ENCODE measurements around the gene ARHGAP26. TPM values are rescaled to one million over a fixed set of nuclear protein-coding genes. Genes with fewer than 3 reads are reported as not detected.
"Not testable (repeated sequence)": the region's sequence is repeated elsewhere in the genome, so short reads cannot be mapped to it uniquely, and the experiment has no call there.

Gene ARHGAP26
- polyA plus RNA-seq, 1 donor: 14.7 TPM

DNA sequence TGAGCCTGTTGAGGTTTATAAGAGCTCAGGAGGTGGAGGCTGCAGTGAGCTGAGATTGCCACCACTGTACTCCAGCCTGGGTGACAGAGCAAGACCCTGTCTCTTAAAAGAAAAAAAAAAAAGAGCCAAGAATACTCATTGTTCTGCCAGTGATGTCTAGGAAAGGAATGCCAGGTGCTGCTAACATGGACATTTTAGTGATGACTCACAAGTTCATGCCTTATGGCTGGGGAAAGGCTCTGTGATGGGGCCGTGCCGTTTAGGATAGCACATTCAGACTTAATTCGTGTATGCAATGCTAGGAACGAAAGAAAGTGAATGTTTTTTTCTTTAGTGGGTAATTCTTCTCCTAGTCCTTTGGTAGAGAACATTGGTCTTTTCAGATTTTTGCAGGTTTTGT lies 134.2 kb downstream of the ARHGAP26 start:
- DNase-seq: no peak

DNA sequence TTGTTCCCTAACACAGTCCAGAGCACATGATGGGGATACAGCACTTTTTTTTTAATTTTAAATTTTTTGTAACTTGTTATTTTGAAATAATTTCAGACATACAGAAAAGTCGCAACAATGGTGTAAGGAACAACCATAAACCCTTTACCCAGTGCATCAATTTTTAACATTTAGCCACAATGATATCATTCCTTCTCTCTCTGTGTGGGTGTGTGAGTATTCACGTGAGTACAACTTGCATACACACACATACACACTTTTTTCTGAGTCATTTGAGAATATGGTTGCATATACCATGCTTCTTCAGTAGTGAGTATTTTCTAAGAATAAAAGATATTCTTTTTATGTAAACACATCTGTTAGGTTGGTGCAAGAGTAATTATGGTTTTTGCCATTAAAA lies 135.2 kb downstream of the ARHGAP26 start:
- no peak for DNase-seq

DNA sequence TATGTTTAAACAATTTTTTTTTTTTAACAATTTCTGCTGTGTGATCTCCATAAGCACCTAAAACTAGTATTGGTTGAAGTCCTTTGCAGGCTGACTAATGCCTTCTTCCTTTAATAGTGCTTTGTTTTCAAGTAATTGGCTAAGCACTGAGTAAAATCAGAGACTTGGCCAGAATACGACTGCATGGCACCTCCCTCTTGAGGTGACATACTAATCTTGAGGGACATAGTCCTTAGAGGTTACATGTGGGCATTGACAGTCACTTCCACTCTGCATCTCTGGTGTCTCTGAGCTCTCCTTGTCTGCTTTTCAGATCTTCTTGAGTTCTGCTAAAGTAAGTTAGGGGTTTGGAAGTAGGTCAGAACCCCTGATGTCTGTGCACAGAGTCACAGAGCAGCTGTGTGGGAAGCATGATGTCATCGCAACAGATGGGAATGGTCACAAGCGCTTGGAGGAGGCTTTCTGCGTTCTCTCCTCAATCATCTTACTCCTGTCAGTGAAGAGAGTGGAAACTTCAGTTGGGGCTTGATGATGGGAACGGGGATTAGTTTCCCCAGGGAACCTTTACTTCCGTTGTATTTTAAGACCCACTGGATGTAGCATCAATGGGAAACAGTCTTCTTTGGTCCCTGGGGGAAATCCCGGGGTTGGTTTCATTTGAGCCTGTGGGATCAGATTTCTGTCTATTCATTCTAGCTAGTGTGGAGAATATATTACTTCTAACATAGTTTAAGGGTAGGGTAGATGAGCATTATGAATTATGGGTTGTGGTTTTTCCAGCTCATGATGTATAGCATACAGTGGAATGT lies 136.9 kb downstream of the ARHGAP26 start:
- DNase-seq: no peak

DNA sequence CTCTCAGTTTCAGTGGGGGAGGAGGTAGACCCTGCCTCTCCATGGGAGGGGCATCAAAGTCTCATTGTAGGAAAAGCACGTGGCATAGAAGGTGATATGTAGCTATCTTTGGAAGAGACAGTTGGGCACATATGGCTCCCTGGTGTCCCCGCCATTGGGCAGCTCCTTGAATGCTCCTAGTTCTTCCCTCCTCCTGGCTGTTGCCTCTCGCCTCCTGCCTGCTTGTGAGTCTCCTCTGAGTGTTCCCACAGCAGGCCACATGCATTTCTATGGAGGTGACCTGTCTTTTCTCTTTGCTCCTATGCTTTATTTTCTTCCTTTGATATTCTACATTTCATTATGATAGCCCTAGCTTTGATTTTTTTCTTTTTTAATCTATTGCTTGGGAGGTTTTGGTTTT lies 138.5 kb downstream of the ARHGAP26 start:
- no peak for DNase-seq

DNA sequence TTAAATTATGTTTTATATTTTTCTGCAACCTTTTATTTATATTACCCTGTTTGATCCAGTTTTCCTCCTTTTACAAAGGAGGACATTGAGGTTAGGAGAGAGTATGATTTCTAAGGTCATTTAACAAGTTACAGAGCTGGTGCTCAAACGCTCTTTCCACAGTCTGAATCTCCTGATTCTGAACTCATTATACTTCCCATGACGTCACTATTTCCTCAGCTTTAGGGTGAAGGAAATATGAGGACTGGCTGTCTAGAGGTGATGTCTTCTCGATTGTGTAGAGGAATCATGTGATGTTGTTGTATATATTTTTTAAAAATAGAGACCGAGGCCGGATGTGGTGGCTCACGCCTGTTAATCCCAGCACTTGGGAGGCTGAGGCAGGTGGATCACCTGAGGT lies 140.0 kb downstream of the ARHGAP26 start:
- no peak for DNase-seq

DNA sequence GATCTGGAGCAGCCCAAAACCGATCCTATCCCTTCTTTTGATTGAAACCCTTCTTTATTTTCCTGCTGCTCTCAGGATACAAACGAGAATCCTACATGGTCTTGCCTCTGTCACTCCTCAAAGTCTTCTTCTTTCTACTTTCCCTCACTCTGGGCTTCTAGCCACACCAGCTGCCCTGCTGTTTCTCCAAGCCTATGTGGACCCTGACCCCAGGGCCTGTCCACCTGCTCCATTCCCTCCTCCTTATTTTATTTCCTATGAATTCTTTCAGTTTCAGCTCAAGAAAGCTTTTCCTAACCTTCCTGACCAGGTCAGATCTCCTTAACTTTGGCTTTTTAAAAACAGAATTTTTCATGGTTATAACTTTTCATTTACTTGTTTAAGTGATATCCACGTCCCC lies 141.0 kb downstream of the ARHGAP26 start:
- no peak for DNase-seq

DNA sequence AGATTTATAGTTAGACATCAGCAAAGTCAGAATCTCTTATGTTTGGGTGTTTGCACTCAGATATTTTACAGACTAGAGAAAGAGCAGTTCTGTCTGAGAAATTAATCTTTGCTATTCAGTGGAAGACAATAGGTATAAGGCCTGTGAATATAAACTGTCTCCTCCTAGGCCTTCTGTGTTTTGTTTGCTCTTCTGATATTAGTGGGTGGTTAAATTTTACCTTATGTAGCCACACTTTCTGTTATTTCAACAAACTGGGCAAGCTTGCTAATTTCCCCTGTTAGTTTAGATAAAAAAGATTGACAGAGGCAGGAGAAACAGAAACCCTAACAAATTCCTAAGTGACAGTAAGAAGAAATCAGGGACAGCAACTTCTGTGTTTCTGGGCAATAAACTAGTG lies 141.6 kb downstream of the ARHGAP26 start:
- no peak for DNase-seq

DNA sequence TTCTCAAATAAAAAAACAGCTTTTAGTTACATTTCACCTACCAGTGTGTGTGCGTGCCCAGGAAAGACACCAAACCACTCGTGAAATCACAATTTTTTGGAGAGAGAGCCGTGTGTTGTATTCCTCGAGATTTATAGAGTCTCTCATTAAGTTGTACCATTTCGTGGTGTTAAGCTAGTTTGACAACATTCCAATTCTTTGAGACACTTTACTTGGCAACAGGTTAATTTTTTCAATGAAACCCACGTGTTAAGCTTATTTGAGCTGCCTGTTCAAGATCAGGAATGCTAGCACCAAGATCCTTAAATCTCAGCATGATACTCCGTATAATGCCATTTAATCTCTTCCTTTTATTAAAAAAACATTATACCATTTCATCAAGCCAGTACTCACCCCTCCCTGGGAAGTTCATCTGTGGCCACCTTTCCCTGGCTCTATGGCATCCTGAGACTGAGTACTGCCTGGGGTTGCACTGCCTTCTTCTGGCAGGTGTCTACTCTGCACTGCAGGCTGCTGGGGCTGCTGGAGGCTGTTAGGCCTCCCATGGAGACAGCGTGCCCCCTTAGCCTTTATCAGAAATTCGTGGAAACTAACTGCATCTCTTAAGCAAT lies 143.7 kb downstream of the ARHGAP26 start:
- no peak for DNase-seq

DNA sequence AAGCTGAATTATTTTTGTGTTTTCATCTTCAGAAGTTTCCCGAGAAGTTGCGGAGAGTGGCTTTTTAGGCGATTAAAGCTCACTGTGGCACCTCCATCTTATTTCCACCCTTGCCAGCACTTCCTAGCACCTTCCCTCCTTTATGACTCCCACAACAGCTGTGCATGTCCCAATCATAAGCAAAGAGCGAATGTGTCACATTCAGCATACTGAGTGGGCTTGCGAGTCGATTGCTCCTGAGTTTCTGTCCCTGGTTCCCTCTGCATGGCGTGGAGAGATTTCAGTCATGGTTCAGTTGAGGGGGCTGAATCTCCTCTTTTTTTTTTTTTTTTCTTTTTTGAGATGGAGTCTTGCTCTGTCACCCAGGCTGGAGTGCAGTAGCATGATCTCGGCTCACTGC lies 144.9 kb downstream of the ARHGAP26 start:
- DNase-seq: no peak

DNA sequence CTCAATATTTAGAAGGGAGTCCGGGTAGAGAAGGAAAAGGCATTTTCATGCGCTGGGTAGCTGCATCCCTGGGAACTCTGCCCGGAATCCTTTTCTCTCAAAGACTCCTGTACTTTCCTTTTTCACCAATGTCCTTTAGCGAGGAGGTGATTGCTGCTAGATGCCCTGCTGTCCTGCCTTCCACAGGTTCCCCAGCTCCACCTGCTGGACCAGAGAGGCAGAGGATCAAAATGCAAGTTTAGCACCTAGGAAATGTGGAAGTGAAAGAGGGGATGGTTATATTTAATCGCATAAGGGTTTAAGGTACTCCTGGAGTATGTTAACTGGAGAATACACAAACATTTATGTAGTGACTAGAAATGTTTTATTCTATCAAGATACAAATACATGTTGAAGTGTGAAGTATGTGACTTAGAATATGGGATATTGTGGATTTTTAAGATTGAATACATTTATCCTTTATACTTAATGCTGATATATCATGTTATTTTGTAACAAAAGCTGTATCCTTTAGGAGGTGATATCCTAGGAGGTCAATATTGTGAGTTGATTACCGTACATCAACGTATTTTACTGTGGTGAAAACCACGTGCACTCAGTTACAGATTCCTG lies 145.7 kb downstream of the ARHGAP26 start:
- no peak for DNase-seq

DNA sequence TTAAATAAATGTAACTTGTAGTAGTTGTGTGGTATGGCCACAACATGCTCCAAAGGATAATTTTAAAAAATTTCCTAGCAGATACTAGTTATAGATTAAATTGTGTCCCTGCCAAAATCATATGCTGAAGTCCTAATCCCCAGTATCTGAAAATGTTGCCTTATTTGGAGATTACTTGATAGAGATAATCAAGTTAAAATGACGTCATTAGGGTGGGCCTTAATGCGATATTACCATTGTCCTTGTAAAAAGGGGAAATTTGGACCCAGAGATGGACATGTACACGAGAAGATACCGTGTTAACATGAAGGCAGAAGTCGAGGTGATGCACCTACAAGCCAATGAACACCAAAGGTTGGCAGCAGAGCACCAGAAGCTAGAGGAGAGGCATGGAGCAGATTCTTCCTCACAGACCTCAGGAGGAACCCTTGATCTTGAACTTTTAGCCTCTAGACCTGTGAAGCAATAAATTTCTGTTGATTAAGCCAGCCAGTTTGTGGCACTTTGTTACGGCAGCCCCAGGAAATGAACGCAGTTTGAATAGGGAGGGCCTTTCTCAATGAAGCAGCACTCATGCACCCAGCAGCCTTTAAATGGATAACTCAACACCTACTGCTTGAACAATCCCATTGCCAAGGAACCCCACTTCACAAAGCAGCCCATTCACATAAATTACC lies 148.9 kb downstream of the ARHGAP26 start:
- DNase-seq: no peak

DNA sequence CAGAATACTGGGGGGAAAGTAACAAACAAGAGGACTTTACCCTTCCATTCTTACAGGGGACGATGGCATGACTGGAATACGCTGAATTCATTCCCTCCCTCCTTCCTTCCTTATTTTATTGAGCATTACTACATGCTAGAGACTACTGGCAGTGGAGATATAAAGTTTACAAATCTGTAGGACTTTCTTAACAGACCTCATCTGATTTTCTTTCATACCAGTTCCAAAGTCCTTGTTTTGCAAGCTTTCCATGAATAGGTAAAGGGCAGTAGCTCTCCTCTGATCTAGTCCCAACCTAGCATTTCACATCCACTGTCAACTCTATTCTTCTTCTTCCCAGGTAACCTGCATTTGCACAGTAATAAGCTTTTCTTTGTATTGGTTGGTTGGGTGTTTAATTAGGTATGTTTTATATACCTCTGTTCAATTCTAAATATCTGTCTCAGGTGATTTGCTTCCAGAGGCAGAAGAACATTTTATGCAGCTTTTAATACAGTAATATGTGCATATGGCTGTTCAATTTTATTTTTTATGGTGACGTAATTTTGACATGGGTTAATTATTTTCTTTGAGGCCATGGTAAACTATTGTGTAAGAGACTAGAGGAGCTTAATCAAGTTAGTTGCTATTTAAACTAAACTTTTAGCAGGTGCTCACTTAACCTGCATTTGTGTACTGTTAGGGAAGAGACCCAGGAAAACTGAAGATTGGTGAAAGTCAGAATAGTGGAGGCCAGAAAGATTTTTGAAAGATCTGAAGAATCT lies 150.9 kb downstream of the ARHGAP26 start:
- no peak for DNase-seq

DNA sequence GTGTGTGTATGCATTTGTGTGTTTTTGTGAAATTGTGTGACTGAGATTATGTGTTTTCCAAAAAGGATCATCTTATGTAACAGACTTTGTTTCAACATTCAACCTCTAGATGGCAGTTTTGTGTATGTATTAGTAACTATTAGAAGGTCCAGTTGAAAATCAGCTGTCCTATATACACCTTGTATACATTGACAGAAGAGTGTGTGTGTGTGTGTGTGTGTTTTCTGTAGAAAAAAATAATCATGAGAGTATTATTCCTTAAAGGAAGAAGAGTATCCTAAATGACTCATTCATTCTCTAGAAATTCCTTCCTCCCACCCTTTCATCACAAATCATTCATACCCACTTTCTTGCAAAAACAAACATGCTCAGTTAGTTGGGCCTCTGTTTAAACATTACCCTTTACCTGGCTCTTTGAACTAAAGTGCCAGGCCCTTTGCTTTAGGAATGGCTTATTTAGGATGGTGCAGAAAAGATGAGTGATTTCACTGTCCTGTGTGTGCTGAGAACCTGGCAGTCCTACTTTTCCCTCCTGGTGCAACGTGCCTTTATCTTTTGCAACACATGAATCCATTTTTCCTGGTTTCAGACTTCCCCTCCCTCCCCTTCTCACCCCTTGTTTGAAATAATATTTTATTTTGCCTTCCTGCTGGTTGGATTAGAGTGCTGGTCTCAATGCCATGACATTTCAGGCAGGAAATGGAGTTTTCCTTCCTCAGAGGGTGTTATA lies 152.2 kb downstream of the ARHGAP26 start:
- DNase-seq: peak; percentile 53

DNA sequence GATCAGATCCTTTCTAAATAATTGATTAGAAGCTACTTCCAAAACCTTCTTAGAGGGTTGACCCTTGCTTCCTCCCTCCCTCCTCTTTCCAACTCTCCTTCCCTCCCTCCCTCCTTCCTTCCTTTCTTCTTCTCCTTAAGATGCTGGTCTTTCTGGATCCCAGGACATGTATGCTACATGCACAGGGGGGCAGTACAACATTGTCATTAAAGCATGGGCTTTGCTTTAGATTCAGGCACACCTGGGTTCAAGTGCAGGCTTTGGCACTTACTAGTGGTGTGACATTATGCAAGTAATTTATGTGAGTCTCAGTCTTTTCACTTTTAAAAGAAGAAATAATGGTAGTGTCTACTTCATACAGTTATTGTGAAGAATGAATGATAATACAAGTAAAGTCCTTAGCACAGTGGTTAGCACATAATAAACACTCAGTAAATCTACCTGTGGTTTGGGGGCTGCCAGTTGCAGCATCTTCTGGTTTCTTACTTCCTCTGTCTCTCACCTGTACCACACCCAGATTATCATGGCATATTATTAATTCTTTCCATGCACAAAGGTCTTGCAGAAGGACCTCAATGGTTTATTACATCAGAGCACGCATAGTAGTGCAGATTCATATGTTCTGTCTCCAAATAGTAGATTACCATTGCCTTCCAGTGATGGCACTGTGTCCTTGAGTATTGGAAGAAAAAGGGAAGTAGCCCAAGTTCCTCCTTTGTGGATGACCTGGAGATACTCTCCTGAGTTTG lies 154.1 kb downstream of the ARHGAP26 start:
- no peak for DNase-seq

DNA sequence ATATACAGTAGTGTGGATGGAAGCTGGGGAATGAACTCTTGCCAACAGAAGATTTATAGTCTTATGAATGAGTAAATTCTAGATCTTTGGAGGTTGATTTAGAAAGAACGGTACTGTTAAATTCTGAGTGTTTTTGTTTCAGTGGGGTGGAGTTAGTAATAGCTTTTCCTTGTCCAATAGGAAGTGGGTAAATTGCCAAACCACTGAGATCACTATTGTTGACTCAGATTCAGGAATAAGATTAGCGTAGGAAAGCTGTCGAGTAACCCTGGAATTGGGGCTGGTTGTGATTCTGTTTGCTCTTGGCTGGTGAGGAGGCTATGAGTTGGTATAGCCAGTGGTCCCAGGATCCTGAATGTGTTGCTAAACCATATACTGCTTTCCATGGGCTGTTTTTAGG lies 155.6 kb downstream of the ARHGAP26 start:
- no peak for DNase-seq

DNA sequence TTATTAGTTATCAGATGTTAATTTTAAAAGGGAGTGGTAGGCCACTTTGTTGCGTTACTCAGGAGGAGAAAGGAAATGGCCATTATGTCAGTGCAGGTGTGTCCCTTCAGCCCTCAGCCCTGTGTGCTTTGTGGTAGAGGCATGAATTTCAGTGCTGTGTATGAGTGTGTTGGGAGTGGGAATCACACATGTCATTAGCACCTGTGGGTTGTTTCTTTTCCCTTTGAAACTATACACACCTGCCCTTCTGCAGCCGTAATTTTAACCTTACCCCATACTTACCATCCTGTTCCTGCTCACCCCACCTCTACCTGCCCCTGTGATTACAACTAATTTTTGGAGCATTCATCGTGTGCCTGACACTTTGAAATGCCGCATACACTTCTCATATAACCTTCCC lies 156.4 kb downstream of the ARHGAP26 start:
- DNase-seq: no peak

DNA sequence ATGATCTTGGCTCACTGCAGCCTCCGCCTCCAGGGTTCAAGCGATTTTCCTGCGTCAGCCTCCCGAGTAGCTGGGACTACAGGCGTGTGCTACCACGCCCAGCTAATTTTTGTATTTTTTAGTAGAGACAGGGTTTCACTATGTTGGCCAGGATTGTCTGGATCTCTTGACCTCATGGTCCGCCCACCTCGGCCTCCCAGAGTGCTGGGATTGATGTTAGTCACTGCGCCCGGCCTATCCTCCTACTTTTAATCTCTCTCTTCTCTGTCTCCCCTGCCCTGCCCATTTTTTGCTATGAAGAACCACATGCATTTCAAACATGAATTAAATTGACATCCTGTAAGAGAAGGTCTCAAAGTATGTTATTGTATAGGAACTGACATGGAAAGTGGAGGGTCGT lies 158.8 kb downstream of the ARHGAP26 start:
- not testable (repeated sequence) for DNase-seq

DNA sequence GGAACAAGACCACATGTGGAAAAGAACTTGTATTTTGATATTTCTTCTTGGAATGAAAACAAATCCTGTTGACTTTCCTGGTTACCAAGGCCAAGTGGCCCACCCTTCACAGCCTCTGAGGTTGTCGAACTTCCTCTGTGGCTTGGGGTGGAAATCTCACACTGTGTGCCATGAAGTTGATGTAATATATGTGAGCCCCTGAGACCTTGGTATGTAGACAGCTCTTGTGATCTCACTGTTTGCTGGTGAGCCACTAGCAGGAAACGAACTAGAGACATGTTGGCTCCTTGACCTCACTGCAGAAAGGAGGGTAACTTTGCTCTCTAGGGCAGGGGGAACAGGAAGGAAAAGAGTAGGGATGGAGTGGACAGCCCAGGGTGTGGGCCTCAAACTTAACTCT lies 159.4 kb downstream of the ARHGAP26 start:
- DNase-seq: no peak

DNA sequence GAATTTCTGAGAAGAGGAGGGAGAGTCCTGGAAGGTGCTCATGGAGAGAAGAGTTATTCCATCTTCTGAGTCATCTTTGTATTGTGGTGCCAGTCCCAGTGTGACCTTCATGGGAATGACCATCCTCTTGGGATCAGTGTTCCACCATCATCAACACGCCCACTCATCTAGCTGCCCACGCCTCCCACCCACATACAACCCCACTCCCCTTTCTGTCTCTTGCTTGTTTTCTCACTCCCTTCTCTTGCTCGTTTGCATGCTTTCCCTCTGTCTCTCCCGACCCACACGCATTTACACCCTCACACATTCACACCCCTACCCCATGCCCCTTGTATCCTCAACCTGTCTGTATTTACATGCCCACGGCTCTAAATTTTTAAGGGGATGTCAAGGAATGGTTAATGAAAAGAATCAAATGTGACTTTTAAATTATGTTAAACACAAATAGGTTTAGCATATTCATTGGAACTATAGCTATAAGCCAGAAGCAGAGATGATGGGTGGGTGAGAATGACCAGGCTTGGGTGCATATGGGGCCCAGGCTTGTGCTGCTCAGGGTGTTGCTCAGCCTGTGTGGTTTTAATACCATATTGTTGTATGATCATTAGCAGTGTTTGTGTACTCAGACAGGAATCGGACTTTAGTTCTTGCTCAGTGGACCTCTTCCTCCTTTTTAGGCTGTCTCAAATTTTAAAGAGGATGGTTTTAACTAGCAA lies 160.4 kb downstream of the ARHGAP26 start:
- no peak for DNase-seq

All from left kidney (tissue), 2 donors.